Activated naive CD4-positive, alpha-beta T cell treated with Interleukin-2 at 50 U/mL for 16 hours (primary cell): ENCODE results near the gene MYADM.
A peak's percentile ranks its signal among the peaks of the same experiment; 100 is the strongest.
"Not testable (repeated sequence)": the region's sequence is repeated elsewhere in the genome, so short reads cannot be mapped to it uniquely, and the experiment has no call there.

ENCODE experiments used
- DNase-seq: peaks from one replicate; pipeline ENCODE4 v3.0.0-alpha.2; 2020

MYADM gene, protein sequence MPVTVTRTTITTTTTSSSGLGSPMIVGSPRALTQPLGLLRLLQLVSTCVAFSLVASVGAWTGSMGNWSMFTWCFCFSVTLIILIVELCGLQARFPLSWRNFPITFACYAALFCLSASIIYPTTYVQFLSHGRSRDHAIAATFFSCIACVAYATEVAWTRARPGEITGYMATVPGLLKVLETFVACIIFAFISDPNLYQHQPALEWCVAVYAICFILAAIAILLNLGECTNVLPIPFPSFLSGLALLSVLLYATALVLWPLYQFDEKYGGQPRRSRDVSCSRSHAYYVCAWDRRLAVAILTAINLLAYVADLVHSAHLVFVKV

DNA sequence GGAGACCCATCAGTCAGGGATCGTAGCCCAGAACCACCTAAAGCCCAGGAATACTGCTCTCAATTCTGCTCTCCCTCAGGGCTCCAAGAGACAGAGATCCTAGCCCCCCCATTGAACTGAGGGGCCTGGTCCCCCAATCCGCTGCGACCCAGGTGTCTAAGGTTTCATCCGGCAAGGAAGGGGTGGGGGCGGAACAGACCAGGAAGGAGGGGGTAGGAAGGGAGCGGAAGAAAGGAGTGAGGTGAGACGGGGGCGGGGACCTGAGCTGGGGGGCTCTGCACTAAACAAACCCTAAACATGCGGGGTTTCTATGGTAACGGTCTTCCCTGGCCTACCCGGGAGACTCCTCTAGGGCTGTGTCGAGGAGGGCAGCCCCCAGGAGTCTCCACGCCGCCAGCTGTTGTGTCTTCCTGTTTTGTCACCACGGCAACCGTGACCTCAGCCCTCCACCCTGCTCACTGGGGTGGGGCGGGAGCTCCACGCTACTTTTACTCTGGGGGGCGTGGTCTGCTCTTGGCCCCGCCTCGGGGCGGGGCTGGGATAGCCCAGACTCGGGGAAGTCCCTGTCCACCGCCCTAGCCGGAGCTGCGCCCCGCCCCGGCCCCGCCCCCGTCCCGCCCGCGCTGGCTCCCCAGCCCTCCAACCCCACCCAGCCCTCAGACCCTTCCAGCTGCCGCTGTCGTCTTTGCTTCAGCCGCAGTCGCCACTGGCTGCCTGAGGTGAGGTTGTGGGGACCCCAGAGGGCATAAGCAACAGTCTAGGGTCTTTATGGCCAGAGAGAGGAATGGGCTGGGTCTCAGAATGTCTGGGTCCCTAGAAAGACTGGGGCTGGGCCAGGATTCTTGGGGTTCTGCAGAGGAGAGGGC lies at the start of gene MYADM:
Gene MYADM (plus strand): TSS at position 659 of the 866 bp plus-strand sequence. CDS start 5,647 bp downstream, outside the sequence.
- peak; percentile 99 for DNase-seq

DNA sequence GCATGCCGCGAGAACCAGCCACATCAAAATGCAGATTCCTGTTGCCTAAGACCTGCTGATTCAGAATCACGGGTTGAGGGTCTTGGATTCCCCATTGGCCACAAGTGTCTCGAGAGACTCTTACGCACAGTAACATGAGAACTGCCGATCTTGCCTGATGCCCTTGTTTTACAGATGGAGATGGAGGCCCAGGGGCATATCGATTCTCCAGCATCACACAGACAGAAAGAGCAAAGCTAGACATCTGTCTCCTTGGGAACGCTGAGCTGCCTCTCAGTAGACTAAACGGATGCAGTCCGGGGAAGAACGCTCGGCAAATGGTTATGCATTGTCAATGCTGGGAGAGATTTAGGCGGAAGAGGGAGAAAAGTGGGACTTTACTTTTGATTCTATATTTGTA lies 48.9 kb upstream of the MYADM start:
- DNase-seq: no peak

DNA sequence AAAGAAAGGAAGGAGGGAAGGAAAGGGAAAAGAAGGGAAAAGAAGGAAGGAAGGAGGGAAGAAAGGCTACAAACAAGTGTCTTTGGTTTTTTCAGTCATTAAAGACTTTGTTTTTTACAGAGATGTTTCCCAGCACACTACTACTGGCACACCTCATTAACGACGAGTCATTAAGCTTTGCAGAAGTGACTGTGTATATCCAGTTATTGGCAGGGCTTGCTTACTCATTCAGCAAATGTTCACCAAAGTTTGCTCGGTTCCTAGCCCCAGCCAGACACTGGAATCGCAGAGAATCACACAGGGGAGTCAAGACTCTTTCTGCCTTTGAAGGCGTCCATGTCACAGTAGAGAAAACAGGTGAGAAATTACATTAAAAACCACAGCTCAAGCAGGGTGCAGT lies 47.8 kb upstream of the MYADM start:
- DNase-seq: no peak

DNA sequence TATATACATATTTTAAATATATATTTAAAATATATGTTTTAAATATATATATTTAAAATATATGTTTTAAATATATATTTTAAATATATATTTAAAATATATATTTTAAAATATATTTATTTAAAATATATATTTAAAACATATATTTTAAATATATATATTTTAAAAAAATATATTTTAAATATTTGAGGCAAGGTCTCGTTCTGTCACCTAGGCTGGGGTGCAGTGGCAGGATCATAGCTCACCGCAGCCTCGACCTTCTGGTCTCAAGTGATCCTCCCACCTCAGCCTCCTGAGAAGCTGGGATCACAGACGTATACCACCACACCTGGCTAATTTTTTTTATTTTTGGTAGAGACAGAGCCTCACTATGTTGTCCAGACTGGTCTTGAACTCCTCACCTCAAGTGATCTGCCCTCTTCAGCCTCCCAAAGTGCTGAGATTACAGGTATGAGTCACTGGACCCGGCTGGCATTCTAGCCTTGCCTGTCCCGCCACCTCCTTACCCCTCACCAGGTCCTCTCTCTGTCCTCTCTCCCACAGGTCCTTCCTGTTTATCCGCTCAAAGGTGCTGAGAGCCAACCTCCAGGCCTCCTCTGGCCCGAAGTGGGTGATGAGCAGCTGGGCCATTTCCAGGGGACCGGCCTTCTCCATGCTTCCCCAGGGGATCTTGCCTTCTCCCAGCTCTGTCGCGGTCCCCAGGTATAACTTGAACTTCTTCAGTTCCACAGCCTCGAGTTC lies 44.1 kb upstream of the MYADM start:
- no peak for DNase-seq

DNA sequence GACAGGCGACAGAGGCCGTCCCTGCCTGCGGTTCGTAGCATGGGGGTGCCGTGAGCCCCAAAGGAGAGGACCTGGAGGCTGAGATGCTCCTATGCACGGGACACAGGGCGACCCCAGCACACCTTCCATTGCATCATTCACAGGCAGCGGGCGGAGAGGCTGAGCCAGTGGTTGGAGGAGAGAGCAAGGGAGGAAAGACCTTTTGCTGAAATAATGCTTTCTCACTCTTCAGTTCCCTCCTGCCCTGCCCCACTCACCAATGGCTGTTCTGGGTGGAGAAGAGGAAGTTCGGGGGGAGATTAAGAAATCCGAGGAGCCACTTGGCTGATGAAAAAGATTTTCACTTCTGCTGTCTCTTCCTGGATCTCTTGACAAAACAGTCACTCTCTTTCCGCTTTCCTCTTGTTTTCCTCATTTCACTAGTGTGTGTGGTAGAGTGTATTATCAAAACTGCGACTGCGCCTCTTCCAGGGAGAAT lies 43.5 kb upstream of the MYADM start, which contains the start of gene NLRP12:
Gene NLRP12 (minus strand): TSS at position 181 of the 478 bp plus-strand sequence. CDS start 140 bp downstream, at position 41.
- DNase-seq: no peak

DNA sequence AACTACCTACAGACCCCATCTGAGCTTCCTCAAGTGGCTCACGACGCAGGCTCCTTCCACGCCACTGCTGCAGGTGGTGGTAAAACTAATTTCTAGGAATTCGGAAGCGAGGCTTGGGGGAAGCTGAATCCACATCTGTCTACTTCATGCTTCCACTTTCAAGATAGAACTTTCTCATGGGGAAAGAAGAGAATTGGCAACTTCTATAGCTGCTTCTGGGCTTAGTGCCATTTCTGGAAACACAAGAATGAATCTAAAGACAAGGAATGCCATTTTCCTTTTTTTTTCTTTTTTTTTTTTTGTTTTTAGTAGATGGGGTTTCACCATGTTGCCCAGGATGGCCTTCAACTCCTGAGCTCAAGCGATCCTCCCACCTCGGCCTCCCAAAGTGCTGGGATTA lies 40.8 kb upstream of the MYADM start:
- no peak for DNase-seq

DNA sequence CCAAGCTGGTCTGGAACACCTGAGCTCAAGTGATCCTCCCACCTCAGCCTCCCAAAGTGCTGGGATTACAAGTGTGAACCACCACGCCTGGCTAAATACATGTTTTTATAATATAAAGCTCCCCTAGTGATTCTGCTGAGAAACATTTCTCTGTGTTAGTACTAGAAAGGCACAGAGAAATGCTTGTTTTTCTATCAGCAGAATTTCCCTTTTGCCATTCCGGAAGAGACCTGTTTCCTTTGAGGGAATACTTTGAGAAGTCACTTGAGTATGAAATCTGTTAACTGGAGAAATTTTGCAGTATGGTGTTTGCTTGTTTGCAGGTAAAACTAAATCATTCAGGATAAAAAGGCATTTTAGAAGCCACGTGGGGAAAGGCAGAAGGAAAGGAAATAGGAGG lies 39.2 kb upstream of the MYADM start:
- DNase-seq: no peak

DNA sequence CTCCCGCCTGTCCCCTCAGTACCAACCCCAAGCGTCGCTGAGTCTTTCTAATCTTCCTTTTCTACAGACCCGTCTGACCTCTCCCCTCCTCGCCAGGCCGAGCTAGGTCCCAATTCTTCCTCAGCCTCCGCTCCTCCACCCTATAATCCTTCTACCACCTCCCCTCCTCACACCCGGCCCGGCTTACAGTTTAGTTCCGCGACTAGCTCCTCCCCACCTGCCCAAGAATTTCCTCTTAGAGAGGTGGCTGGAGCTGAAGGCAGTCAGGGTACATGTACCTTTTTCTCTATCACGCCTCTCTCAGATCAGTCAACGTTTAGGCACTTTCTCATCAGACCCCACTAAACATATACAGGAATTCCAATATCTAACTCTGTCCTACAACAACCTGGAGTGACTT lies 34.8 kb upstream of the MYADM start:
- DNase-seq: not testable (repeated sequence)

DNA sequence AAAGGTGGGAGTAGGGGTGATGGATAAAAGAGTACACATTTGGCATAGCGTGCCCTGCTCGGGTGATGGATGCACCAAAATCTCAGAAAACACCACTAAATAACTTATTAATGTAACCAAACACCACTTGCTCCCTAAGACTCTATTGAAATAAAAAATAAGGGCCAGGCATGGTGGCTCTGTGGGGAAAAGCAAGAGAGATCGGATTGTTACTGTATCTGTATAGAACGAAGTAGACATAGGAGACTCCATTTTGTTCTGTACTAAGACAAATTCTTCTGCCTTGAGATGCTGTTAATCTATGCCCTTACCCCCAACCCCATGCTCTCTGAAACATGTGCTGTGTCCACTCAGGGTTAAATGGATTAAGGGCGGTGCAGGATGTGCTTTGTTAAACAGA lies 29.2 kb upstream of the MYADM start:
- not testable (repeated sequence) for DNase-seq

DNA sequence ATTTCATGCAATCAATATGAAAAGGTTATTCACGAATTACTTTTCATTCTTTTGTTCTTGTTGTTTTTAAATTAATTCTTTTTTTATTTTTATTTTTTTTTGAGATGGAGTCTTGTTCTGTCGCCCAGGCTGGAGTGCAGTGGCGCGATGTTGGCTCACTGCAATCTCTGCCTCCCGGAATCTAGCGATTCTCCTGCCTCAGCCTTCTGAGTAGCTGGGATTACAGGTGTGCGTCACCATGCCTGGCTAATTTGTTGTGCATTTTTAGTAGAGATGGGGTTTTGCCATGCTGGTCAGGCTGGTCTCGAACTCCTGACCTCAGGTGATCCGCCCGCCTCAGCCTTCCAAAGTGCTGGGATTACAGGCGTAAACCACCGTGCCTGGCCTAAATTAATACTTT lies 27.4 kb upstream of the MYADM start:
- not testable (repeated sequence) for DNase-seq

DNA sequence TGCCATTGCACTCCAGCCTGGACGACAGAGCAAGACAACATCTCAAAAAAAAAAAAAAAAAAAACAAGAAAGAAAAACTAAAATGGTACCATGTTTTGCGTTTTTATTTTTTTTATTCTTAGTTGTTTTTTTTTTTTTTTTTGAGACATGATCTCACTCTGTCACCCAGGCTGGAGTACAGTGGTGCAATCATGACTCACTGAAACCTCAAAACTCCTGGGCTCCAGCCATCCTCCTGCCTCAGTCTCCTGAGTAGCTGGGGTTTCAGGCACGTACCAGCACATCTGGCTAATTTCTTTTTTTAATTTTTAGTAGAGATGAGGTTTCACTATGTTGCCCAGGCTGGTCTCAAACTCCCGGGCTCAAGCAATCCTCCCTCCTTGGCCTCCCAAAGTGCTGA lies 26.8 kb upstream of the MYADM start:
- DNase-seq: not testable (repeated sequence)

DNA sequence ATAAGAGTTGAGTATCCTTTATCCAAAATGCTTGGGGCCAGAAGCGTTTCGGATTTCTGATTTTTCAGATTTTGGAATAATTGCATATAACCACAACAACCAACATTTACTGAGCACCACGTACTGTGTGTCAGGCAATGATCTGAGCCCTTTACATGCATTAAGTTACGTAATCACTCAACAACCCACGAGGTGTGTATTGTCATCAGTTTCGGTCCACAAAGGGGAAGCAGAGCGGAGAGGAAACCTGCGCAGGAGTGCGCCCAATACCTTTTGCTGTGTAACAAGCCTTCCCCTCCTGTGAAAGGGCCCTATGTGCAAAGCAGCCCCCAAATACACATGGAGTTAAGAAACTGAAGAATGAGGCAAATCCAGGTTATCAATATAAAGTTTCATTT lies 22.8 kb upstream of the MYADM start:
- DNase-seq: no peak

DNA sequence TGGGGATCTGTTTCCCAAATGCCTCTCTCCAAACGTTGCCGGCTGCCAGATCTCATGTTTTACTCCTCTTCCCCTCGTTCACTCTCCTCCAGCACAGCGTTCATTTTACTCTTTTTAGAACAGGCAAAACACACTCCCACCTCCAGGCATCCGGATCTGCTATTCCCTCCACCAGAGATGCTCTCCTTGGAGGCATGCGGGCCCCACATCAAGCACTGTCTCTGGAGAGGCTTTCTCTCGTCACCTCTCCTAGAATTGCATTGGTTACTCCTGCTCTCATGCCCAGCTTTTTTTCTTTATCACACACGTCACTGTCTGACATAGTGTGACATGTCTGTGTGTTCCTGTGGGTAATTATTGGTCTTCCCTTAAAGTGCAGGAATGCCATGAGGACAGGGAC lies 20.1 kb upstream of the MYADM start:
- no peak for DNase-seq

DNA sequence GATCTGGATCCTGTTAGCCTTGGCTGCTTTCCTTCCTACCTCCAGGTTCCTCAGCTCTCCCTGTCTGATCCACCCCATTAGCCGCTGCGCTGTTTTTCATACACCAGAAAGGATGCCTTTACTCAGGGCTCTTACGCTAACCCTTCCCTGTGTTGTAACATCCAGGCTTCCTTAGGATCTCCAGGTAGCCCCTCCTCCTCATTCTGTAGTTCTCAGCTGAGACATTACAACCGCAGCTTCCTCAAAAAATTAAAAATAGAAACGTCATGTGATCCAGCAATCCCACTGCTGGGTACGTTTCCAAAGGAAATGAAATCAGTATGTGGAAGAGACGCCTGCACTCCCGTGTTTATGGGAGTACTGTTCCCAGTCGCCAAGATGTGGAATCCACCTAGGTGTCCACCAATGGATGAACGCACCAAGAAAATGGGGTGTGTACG lies 18.4 kb upstream of the MYADM start:
- no peak for DNase-seq

DNA sequence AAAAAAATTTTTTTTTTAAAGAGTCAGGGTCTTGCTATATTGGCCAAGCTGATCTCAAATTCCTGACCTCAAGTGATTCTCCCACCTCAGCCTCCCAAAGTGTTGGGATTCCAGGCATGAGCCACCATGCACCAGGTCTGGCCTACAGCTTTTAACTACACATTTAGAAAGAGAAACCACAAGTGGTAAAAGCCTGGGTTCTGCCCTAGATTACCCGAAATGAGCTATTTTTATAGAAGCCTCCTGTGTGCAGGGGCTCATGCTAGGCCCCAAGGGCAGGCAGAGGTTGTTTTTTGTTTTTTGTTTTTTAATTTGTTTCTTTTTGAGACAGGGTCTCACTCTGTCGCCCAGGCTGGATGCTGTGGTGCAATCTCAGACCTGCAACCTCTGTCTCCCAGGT lies 14.0 kb upstream of the MYADM start:
- no peak for DNase-seq

DNA sequence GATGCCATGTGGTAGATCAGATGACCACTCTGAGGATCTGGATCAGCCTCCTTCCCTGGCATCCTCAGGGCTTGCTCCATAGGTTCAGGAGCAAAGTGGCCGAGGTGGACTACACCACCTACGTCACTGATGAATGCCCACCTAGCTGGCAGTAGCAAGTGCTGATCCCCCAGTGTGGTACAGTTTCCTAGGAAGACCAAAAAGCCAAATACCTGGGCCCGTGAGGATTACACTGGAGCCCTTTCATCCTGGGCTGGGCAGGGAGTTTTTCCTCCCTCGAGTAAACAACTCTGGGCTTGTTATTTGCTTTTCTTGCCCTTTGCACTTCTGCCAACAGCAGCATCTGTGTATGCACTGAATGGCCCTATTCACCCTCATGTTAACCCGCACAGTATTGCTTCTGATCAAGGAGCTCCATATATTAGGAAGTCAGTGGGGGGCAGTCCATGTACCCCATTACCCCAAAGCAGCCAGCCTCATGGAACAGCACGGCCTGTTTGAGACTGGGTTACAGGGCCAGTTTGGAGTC lies 3.3 kb upstream of the MYADM start:
- no peak for DNase-seq

DNA sequence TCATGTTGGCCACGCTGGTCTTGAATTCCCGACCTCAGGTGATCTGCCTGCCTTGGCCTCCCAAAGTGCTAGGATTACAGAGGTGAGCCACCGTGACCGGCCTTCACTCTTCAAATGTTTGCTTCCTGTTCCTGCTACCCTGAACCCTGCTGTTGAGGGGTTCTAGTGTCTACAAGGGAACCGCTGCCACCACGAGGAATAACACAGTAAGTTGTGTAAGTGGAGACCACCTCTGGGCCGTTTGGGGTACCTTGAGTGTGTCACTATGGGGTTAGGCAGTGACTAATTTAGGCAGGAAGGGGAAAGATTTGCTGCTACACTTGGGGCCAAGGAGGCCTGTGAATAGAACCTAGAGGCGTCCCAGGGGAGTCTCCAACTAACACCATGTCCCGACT lies 2.2 kb upstream of the MYADM start:
- no peak for DNase-seq

DNA sequence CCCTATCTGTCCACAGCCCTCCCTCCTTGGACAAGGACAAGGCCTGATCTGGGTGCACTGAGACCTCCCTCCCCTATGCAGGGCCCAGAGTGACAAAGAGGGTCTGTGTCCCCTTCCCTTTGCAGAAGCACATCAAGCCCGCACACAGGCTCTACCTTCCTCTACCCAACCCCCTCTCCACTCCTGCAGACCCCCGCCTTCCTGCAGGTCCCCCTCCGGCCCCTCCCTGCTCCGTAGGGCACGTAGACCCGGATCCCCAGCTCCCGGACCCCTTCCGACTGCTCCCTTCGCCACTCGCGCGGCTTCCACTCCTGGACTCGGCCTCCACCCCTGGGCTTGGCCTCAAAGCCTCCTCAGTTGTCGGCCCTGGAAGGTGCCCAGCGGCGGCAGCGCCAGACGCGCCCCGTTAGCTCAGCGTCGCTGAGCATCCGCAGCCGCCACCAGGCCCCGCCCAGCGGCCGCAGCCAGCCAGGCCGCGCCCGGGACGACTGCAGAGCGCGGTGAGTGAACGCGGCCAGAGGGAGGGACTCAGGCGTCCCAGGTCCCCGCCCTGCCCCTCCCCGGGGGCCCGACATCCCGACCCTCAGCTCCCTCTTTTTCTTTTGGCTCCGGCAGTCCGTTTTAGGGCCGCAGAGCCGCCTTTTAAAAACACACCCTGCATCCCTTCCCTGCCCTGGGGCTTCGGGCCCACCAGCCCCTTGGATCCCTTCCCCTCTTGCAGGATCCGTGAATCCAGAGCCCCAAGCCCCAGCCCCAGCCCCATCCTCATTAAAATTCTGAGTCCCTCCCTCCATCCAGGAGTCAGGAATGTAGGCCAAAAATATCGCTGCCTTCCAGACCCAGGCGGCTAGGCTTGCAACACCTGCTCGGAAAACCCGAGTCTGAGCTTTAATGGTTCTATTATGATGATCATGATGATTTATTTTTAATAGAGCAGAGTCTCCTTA lies 1.5 kb upstream of the MYADM start:
- peak; percentile 72 for DNase-seq

DNA sequence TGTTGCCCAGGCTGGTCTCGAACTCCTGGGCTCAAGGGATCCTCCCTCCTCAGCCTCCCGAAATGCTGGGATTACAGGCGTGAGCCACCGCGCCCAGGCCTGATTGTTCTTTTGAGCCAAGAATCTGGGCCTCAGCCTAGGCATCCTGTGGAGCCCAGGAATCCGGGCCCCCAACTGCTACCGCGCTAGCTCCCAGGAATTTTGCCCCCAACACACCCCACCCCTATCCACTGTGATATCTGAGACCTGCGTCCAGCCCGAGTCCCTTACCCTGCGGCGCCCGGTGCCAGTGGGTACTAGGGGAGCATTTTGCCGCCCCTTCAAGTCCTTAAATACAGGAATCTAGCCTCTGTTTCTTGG lies 838 bp upstream of the MYADM start:
- no peak for DNase-seq

DNA sequence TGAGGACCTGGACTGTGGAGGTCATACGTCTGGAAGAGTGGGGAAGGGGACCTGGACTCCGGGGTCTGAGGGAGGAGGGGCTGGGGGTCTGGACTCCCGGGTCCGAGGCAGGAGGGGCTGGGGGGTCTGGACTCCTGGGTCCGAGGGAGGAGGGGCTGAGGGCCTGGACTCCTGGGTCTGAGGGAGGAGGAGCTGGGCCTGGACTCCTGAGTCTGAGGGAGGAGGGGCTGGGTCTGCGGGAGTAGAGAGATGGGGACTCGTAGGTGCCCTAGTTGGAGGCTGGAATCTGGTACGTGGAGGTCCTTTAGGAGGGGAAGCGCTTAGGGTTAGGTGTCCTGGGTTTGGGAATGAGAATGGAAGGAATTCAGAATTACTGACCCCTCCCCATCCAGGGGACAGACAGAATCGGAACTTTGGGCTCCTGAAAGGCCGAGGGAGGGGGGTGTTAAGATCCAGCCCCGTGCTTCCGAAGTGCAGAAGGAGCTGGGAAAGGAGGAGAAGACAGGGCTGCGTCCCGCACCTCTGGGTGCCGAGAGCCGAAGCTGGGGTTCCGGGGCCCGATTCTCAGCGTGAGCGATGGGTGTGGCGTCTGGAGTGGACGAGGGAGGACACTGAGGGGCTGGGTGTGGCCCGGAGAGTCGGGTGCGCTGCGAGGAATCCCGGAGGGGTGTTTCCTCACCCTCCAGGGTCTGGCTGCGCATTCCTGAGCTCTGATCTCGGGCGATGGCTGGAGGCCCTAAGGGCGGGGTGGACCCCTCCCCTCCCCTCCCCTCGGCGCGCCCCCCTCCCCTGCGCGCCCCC lies 608 bp downstream of the MYADM start:
- peak; percentile 44 for DNase-seq
